IPS-18c (cell line): ENCODE results near the gene KLK3.
"Not testable (repeated sequence)": the region's sequence is repeated elsewhere in the genome, so short reads cannot be mapped to it uniquely, and the experiment has no call there.

Experiments used
- H3K4me3 ChIP-seq: 2 replicates; pipeline ENCODE4 v1.7.0; 2013; ENCODE audit warnings: low read depth, mild to moderate bottlenecking, low read length, moderate library complexity; ENCODE audit not compliant: insufficient read depth
- H3K9me3 ChIP-seq: one replicate; pipeline ENCODE4 v1.6.1; 2013; ENCODE audit warnings: mild to moderate bottlenecking, low read length, moderate library complexity; ENCODE audit not compliant: control insufficient read depth, insufficient read depth

Gene KLK3

DNA sequence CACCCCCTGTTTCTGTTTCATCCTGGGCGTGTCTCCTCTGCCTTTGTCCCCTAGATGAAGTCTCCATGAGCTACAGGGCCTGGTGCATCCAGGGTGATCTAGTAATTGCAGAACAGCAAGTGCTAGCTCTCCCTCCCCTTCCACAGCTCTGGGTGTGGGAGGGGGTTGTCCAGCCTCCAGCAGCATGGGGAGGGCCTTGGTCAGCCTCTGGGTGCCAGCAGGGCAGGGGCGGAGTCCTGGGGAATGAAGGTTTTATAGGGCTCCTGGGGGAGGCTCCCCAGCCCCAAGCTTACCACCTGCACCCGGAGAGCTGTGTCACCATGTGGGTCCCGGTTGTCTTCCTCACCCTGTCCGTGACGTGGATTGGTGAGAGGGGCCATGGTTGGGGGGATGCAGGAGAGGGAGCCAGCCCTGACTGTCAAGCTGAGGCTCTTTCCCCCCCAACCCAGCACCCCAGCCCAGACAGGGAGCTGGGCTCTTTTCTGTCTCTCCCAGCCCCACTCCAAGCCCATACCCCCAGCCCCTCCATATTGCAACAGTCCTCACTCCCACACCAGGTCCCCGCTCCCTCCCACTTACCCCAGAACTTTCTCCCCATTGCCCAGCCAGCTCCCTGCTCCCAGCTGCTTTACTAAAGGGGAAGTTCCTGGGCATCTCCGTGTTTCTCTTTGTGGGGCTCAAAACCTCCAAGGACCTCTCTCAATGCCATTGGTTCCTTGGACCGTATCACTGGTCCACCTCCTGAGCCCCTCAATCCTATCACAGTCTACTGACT is at the start of gene KLK3:
TSS of gene KLK3 (plus strand) at position 280 of the 775 bp plus-strand sequence. CDS start at position 321, 41 bp downstream.
- peaks cover 2% of the 10 kb centered on the region for H3K9me3 ChIP-seq
- no peak within 1 kb of the TSS for H3K4me3 ChIP-seq

DNA sequence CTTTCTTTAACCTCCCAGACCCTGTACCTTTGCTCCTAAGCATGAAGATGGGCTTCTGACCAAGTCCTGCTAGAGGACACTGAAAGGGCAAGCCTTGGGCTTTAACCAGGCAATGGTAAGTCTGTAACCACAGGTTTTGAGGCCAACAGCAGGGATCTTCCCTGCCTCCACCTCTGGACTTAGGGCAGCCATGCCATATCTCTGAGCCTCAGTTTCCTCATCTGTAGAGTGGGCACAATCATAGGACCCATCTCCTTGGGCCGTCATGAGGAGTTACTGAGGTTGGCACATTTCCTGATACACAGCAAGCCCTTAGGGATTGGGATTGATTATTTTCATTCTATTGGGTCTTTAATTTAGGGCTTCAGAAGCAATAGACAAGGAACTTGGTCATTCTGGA is 45.9 kb upstream of the KLK3 start:
- H3K9me3 ChIP-seq, result no peaks in the 10 kb centered on the region
- H3K4me3 ChIP-seq, result no peak overlapping the region

DNA sequence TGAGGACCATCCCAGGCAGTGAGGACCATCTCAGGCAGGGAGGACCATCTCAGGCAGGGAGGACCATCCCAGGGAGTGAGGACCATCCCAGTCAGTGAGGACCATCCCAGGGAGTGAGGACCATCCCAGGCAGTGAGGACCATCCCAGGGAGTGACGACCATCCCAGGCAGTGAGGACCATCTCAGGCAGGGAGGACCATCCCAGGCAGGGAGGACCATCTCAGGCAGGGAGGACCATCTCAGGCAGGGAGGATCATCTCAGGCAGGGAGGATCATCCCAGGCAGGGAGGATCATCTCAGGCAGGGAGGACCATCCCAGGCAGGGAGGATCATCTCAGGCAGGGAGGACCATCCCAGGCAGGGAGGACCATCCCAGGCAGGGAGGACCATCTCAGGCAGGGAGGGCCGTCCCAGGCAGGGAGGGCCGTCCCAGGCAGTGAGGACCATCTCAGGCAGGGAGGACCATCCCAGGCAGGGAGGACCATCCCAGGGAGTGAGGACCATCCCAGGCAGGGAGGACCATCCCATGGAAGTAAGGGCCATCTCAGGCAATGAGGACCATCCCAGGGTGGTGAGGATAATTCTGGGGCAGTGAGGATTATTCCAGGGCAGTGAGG is 43.0 kb upstream of the KLK3 start:
- not testable (repeated sequence) for H3K9me3 ChIP-seq, H3K4me3 ChIP-seq

- no peak overlapping the region for H3K4me3 ChIP-seq
- no peaks in the 10 kb centered on the region for H3K9me3 ChIP-seq
Measured at GRCh38 chr19:50812474-50812873, 42.2 kb upstream of the KLK3 start.

DNA sequence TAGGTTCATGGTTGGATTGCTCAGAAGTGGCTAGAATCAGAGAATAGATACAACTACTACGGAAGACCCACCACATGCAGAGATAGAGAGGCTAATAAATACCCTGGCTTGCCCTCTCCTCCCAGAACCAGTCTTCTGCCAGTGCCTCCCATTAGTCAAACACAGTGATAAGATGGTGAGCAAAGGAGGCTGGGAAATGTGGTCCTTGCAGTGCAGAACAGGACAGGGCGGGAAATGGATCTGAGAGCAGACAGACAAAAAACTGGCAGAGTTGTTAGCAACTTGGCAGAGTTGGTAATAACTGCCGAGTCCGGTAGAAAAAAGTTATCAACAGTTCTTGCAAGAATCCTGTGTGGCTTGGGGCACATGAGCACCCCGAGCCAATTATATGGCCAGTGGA is 39.8 kb upstream of the KLK3 start:
- Histone ChIP-seq H3K4me3 (no peak overlapping the region), H3K9me3 (no peaks in the 10 kb centered on the region)

- Histone ChIP-seq H3K9me3 (no peaks in the 10 kb centered on the region), H3K4me3 (no peak overlapping the region)
Measured at GRCh38 chr19:50815439-50815838, 39.3 kb upstream of the KLK3 start.

DNA sequence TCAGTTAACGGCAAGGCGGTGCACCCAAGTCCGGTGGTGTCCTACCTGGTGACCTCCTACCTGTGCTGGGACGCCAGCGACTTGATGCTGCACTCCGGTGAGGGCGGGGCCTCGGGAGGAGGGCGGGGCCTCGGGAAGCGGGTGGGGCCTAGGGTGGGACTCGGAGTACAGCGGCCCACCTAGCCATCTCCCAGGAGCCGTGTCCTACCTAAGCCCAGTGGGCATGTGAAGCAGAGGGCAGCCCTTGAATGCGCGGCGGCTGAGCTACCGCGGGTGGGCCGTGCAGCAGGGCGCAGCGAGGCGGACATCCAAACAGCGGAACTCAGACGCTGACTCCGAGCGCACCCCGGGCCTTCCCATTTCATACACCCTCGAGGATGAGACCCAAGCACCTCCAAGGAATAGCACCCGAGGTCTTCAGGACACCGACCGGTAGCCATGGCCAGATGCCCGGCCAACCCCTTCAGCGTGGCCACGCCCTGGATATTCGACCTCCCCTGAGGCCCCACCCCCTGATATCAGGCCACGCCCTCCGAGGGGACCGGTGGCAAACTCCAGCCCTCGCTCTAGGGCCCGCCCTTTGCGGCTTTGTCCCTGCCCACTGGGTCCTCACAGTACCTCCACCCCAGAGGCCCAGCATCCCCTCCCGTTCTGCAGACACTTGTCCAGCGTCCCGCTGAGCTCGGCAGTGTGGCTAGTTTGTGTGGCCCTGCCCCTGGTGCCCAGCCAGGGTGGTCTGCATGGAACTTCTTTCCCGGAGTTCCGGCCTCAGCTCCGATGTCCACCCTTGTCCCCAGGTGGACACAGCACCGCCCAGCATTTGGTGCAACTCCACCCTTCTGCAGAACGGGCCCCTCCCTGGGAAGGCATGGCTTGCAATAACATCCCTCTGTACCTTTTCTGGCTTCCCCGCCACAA is 36.5 kb upstream of the KLK3 start:
- H3K9me3 ChIP-seq, result no peaks in the 10 kb centered on the region
- peak overlapping the region; percentile 86 for H3K4me3 ChIP-seq

DNA sequence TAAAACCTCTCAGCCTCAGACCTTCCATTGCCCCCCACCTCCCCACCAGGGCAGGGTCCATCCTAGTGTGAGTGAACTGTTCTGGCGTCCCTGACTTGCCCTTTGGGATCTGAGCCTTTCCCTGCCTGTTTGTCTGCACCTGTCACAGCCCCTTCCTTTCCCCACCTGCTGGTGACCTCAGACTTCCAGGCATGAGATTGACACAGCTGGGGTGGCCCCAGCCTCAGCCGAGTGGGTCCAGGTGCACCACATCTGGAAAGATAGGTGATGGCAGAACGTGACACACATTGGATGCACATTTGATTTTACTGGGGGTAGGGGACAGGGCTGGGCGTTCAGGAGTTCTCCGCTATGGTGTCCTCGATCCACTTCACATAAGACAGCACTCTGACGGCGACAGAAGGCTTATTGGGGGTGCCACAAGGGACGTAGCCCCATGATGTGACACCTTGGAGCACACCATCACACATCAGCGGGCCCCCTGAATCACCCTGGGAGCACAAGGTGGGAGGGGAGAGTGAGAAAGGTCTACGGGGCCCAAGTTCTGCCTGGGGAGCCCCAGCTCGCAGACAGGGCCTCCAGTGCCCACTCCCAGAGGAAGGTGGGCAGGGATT is 35.7 kb upstream of the KLK3 start:
- Histone ChIP-seq H3K9me3 (no peaks in the 10 kb centered on the region), H3K4me3 (peak overlapping the region; percentile 86; the same call in 1 of the 2 replicates)

DNA sequence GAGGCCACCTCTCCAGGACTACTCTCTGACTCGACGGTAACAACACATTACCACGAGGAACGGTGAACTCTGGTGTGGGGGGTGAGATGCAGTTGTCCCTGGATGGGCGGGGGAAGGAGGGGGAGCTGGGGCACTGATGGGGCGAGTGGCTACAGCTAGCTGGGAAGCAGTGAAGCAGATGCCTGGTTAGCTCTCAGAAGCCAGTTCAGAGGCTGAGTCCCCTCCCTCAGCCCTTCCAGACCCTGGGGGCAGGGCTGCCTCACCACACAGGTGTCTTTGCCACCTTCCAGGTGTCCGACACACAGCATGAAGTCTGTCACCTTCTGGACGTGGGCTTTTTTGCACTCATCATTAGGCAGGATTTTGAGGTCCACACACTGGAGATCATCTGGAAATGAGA is 35.1 kb upstream of the KLK3 start:
- Histone ChIP-seq H3K9me3 (no peaks in the 10 kb centered on the region), H3K4me3 (no peak overlapping the region)

DNA sequence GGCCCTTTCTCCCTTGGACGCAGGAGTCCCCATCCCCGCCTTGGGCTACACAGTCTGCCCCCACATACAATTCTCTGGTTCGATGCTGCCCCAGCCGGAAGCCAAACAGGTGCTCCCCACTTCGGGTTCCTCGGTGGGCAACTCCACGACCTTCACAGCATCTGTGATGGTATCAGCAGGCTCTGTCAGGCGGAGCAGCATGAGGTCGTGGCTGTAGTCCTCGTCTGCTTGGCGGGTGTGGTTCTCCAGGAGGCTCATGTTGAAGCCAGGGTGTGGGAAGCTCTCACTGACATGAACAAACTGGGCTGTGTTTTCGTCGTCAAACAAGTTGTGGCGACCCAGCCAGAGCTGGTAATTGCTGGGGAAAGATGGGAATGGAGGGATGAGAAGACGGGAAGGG is 34.6 kb upstream of the KLK3 start:
- Histone ChIP-seq H3K9me3 (no peaks in the 10 kb centered on the region), H3K4me3 (peak overlapping the region; percentile 36)

DNA sequence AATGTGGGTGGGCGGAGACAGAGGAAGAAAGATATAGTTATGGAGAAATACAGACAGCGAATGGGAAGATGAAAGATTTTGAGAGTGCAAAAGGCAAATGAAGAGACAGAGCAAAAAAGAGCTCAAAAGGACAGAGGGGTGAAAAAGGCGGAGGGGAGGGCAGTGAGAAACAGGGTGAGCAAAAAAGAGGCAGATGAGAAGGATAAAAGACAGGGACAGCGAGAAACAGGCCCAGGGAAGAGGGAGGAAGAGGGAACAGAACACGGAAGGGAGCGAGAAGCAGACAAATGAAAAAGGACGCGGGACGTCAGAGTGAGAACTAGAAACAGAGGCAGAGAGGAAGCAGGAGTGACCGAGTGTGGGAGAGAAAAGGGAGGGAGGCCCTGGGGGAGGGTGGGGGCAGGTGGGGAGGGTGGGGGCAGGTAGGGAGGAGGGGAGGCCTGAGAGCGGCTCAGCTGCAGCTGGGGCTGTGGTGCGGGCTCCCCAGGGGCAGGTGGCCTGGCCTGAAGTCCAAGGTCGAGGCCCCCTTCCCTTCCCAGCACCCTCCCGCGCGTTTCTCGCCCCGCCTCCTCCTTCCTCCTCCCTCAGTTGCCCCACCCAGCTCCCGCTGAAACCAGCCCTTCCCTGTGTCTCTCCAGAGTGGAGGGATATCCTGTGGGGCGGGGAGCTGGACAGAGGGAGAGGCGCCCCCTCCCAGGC is 34.0 kb upstream of the KLK3 start:
- peaks cover under 1% of the 10 kb centered on the region for H3K9me3 ChIP-seq
- H3K4me3 ChIP-seq, result peak overlapping the region; percentile 28; the same call in 1 of the 2 replicates

DNA sequence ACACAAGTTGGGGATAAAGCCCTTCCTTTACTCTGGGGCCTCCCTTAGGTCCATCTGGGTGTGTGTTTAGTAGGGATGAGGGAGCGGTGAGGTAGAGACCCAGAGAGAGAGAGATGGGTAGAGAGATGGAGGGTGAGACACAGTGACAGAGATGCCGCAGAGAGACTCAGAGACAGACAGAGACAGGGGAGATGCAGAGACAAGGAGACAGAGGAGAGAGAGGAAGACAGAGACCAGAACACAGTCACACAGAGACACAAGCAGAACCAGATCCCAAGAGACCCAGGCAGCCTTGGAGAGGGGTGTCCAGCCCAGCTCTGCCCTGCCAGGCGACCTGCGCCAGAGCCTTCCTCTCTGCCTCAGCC is 33.5 kb upstream of the KLK3 start:
- peaks cover 3% of the 10 kb centered on the region for H3K9me3 ChIP-seq
- H3K4me3 ChIP-seq, result no peak overlapping the region

GRCh38 chr19:50821622-50822021 is 33.1 kb upstream of the KLK3 start:
- H3K4me3 ChIP-seq, result no peak overlapping the region
- H3K9me3 ChIP-seq, result peaks cover 3% of the 10 kb centered on the region

GRCh38 chr19:50822661-50823208 is 32.0 kb upstream of the KLK3 start:
- no peak overlapping the region for H3K4me3 ChIP-seq
- peaks cover 3% of the 10 kb centered on the region for H3K9me3 ChIP-seq

DNA sequence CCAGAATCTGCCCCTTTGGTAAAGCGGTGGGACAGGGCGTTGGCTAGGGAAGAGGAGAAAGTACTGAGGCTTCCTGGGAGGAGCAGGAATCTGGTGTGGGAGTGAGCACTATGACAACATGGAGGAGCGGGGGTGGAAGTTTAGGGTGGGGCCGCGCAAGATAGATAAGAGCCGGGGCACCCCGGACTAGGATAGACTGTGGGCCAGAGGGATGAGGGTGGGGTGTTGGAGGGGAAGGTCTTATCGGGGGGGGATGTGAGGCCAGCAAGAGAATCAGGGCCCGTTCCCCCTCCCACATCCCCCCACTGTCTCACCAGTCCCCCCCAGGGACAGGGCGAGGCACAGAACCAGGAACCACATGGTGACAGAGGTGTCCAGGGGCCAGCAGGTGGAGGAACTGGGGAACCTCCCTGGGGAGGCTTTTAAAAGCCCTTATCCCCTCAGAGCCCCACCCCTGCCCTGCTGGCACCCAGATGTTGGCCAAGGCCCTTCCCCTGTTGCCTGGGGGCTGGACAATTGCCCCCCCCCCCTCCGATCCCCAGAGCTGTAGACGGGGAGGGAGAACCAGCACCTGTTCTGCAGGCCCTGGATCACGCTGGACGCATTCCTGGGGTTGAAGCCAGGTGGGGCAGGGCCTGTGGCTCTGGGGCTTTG is 31.2 kb upstream of the KLK3 start, which contains the start of gene KLK1:
TSS of gene KLK1 (minus strand) at position 399 of the 654 bp plus-strand sequence. CDS start at position 360, 39 bp downstream.
- H3K4me3 ChIP-seq, result no peak within 1 kb of the TSS
- peaks cover 3% of the 10 kb centered on the region for H3K9me3 ChIP-seq
